ES-I3 (cell line): ENCODE results near the gene IREB2.
A peak's percentile ranks its signal among the peaks of the same experiment; 100 is the strongest.
"Not testable (repeated sequence)": the region's sequence is repeated elsewhere in the genome, so short reads cannot be mapped to it uniquely, and the experiment has no call there.

Source experiments
- H3K36me3 ChIP-seq: 2 replicates; pipeline ENCODE4 v1.6.1; 2013; ENCODE audit warnings: mild to moderate bottlenecking, low read length, control low read depth, moderate library complexity; ENCODE audit not compliant: insufficient read depth
- H3K4me1 ChIP-seq: 2 replicates; pipeline ENCODE4 v1.6.1; 2013; ENCODE audit warnings: mild to moderate bottlenecking, control low read depth, low read length; ENCODE audit not compliant: insufficient read depth
- H3K9ac ChIP-seq: 2 replicates; pipeline ENCODE4 v1.6.1; 2013; ENCODE audit warnings: low read depth, mild to moderate bottlenecking, low read length, moderate library complexity
- H3K9me3 ChIP-seq: 2 replicates; pipeline ENCODE4 v1.6.1; 2013; ENCODE audit warnings: mild to moderate bottlenecking, low read length, moderate library complexity; ENCODE audit not compliant: control insufficient read depth, insufficient read depth

IREB2 gene

GRCh38 chr15:78398076-78398825, 39.8 kb upstream of the IREB2 start:
- Histone ChIP-seq H3K9ac (no peak overlapping the region), H3K36me3 (no peaks in the 10 kb centered on the region), H3K4me1 (peaks cover 26% of the 10 kb centered on the region), H3K9me3 (no peaks in the 10 kb centered on the region)

DNA sequence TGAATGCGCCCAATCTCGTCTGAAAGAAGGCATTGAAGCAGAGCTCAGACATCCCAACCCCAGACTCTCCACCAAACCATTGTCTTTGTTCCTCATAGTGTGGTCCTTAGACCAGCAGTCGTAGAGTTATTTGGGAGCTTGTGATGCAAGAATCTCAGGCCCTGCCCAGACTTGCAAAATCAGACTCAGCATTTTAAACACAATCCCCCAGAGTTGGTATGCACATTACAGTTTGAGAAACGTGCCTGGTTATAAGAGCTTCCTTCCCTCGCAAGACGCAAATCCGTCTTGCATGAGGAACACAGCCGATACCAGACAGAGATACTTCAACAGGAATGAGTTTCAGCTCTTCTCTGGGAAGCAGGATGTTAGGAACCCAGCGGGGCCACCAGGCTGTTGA, 38.9 kb upstream of the IREB2 start:
- Histone ChIP-seq H3K4me1 (peaks cover 25% of the 10 kb centered on the region), H3K9me3 (no peaks in the 10 kb centered on the region)

GRCh38 chr15:78402061-78402610, 35.9 kb upstream of the IREB2 start:
- Histone ChIP-seq H3K4me1 (peaks cover 9% of the 10 kb centered on the region; the same call in 1 of the 2 replicates), H3K36me3 (no peaks in the 10 kb centered on the region), H3K9me3 (no peaks in the 10 kb centered on the region), H3K9ac (no peak overlapping the region)

More for the DNA sequence above, 38.9 kb upstream of the IREB2 start:
- no peak overlapping the region for H3K9ac ChIP-seq
- H3K36me3 ChIP-seq: no peaks in the 10 kb centered on the region

- H3K4me1 ChIP-seq: peaks cover 5% of the 10 kb centered on the region; the same call in 1 of the 2 replicates
These were observed 33.9 kb upstream of the IREB2 start for GRCh38 chr15:78404125-78404524.

DNA sequence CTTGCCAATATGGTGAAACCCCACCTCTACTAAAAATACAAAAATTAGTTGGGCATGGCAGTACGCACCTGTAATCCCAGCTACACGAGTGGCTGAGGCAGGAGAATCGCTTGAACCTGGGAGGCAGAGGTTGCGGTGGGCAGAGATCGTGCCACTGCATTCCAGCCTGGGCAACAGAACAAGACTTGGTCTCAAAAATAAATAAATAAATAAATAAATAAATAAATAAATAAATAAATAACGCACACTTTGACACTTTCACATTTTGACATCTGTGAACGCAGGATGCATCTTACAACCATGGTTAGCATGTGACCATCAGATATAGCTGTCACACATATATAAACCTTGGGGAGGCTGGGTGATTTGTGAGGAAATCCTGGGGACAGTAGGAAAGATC, 33.2 kb upstream of the IREB2 start:
- not testable (repeated sequence) for H3K36me3 ChIP-seq, H3K9me3 ChIP-seq

More at GRCh38 chr15:78404125-78404524, 33.9 kb upstream of the IREB2 start:
- H3K9me3 ChIP-seq: no peaks in the 10 kb centered on the region
- no peak overlapping the region for H3K9ac ChIP-seq
- H3K36me3 ChIP-seq: no peaks in the 10 kb centered on the region

DNA sequence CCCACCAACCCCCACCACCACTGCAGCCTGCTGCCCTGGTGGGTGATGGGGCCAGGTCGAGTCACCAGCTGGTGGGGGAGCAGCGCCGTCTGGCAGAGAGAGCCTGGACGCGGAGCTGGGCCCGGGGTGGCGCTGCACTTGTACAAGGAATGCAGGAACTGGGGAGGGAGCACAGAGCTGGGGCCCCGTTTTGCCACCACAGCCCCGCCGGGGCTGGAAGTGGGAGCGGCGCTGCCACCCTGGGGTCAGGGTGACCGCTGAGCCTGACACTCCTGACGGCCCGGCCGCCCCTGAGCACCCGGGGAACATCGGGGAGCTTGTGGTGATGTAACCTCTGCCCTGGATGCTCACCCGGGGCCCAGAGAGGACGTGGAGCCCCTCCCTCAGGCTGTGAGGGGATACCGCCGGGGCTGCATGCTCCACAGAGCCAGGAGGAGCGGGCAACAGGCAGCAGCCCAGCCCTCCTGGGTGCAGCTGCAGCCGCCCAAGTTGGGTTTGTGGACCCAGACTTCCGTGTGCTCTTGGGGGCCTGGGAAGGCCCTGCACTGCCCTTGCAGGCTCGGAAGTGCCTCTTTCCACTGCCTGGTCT, 32.6 kb upstream of the IREB2 start:
- H3K9me3 ChIP-seq: no peaks in the 10 kb centered on the region
- peak overlapping the region; percentile 17; the same call in 1 of the 2 replicates for H3K9ac ChIP-seq
- peaks cover 3% of the 10 kb centered on the region; the same call in 1 of the 2 replicates for H3K4me1 ChIP-seq
- H3K36me3 ChIP-seq: no peaks in the 10 kb centered on the region

More for the DNA sequence above, 33.2 kb upstream of the IREB2 start:
- not testable (repeated sequence) for H3K4me1 ChIP-seq
- H3K9ac ChIP-seq: 0 out of 2 replicates have a peak overlapping the region, but pooled peaks have one; percentile 17

- Histone ChIP-seq H3K36me3 (no peaks in the 10 kb centered on the region), H3K9me3 (no peaks in the 10 kb centered on the region), H3K9ac (no peak overlapping the region), H3K4me1 (peaks cover 3% of the 10 kb centered on the region; the same call in 1 of the 2 replicates)
These were observed 31.9 kb upstream of the IREB2 start for GRCh38 chr15:78406016-78406585.

GRCh38 chr15:78407608-78408354, 30.2 kb upstream of the IREB2 start:
- Histone ChIP-seq H3K9me3 (no peaks in the 10 kb centered on the region), H3K4me1 (peaks cover 6% of the 10 kb centered on the region; the same call in 1 of the 2 replicates), H3K9ac (no peak overlapping the region), H3K36me3 (no peaks in the 10 kb centered on the region)

GRCh38 chr15:78408355-78408640, 29.7 kb upstream of the IREB2 start:
- Histone ChIP-seq H3K36me3 (no peaks in the 10 kb centered on the region), H3K9ac (no peak overlapping the region), H3K9me3 (no peaks in the 10 kb centered on the region), H3K4me1 (peaks cover 6% of the 10 kb centered on the region; the same call in 1 of the 2 replicates)

DNA sequence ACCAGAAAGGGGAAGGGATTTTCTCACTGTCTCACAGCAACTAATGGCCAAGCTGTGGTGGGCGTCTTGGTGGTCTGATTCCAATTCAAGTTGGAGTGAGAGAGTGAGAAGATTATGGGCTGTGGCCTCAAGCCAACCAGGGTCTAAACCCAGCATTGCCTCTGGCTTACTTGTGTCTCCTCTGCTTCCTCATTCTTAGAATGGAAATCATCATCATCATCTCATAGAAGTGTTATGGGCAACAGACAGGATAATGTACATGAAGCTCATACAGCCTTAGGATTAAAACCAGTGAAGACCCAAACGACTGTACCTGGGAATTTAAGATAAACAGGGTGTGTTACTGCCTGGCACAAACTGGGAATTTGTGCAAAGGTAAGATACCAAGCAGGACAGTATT, 29.1 kb upstream of the IREB2 start:
- H3K36me3 ChIP-seq: no peaks in the 10 kb centered on the region
- H3K4me1 ChIP-seq: peaks cover 5% of the 10 kb centered on the region; the same call in 1 of the 2 replicates
- no peak overlapping the region for H3K9ac ChIP-seq
- no peaks in the 10 kb centered on the region for H3K9me3 ChIP-seq

- no peak overlapping the region for H3K9ac ChIP-seq
- no peaks in the 10 kb centered on the region for H3K36me3 ChIP-seq
- H3K4me1 ChIP-seq: peaks cover 14% of the 10 kb centered on the region; the same call in 1 of the 2 replicates
- H3K9me3 ChIP-seq: no peaks in the 10 kb centered on the region
These were observed 27.0 kb upstream of the IREB2 start for GRCh38 chr15:78411061-78411460.

- peaks cover 14% of the 10 kb centered on the region; the same call in 1 of the 2 replicates for H3K4me1 ChIP-seq
- no peaks in the 10 kb centered on the region for H3K36me3 ChIP-seq
- H3K9ac ChIP-seq: no peak overlapping the region
- H3K9me3 ChIP-seq: no peaks in the 10 kb centered on the region
These were observed 23.3 kb upstream of the IREB2 start for GRCh38 chr15:78414621-78415250.

GRCh38 chr15:78415284-78415683, 22.7 kb upstream of the IREB2 start:
- peaks cover 14% of the 10 kb centered on the region; the same call in 1 of the 2 replicates for H3K4me1 ChIP-seq
- no peak overlapping the region for H3K9ac ChIP-seq

More at GRCh38 chr15:78415284-78415683, 22.7 kb upstream of the IREB2 start:
- H3K9me3 ChIP-seq: no peaks in the 10 kb centered on the region
- no peaks in the 10 kb centered on the region for H3K36me3 ChIP-seq
